A549 (cell line): ENCODE measurements around the gene RPTOR. TPM values are rescaled to one million over a fixed set of nuclear protein-coding genes. Genes with fewer than 3 reads are reported as not detected.

Experiments used
- ATAC-seq, 2 experiments: fragments of 200-7000 bp in 1 of 2; fragments of >200 bp in 1 of 2; cut with Nextera tagmentation in 1 of 2; cut with Tn5 transposase in 1 of 2; 3 replicates each; pipeline versions ENCODE4 v1.8.0 to v1.9.1; 2018 to 2020; ENCODE audit warnings: mild to moderate bottlenecking in 1 of 2, moderate library complexity in 1 of 2
- CTCF ChIA-PET: fragments of 300-600 bp; sonication (Branson Sonifier 250); formaldehyde crosslinking; extraction: SDS; loops from one replicate; lab custom pipeline; 2021; ENCODE audit warnings: antibody characterized with exemption, inconsistent platforms; lab: Yijun Ruan, JAX
- POLR2A ChIA-PET: fragments of 350-600 bp; formaldehyde crosslinking; extraction: SDS; loops from one replicate; lab custom pipeline; 2021; ENCODE audit warnings: antibody characterized with exemption, inconsistent platforms; lab: Yijun Ruan, JAX
- DNase-seq, 2 experiments: peaks; one replicate each; pipeline versions ENCODE4 v3.0.0 to v3.0.0-alpha.2; 2011 to 2016; ENCODE audit warnings: low read depth in 1 of 2, low spot score in 1 of 2
- FAIRE-seq: peaks from 2 replicates; lab custom pipeline; 2011; peaks lifted over from hg19 to GRCh38; lab: Jason Lieb, UNC
- H3K27ac ChIP-seq, 2 experiments: fragments of >200 bp; sonication (Bioruptor Twin); formaldehyde crosslinking; 3 replicates each; pipeline ENCODE4 v1.5.1; 2016 to 2017
- H3K4me1 ChIP-seq: fragments of >200 bp; sonication (Bioruptor Twin); formaldehyde crosslinking; 3 replicates; pipeline ENCODE4 v1.6.1; 2016
- H3K4me2 ChIP-seq: fragments of >200 bp; sonication (Bioruptor Twin); formaldehyde crosslinking; 3 replicates; pipeline ENCODE4 v1.6.1; 2016
- H3K4me3 ChIP-seq: fragments of >200 bp; sonication (Bioruptor Twin); formaldehyde crosslinking; 3 replicates; pipeline ENCODE4 v1.5.1; 2016
- H3K9me3 ChIP-seq: fragments of >200 bp; sonication (Bioruptor Twin); formaldehyde crosslinking; 3 replicates; pipeline ENCODE4 v1.6.1; 2016
- CEBPB ChIP-seq, 2 experiments: fragments of >200 bp in 1 of 2; sonication (Bioruptor Twin) in 1 of 2; formaldehyde crosslinking in 1 of 2; IDR thresholded peaks; 2 replicates each; pipeline ENCODE4 v1.6.1; 2012 to 2016
- CTCF ChIP-seq: fragments of >200 bp; sonication (Bioruptor Twin); formaldehyde crosslinking; IDR thresholded peaks from 3 replicates; pipeline ENCODE4 v1.5.1; 2016
- EHF ChIP-seq: fragments of 250-450 bp; sonication (Bioruptor Pico); IDR thresholded peaks from 2 replicates; pipeline ENCODE4 v1.5.0; 2020; ENCODE audit warnings: mild to moderate bottlenecking
- EHMT2 ChIP-seq: fragments of 200-600 bp; sonication (generic); IDR thresholded peaks from 2 replicates; pipeline ENCODE4 v1.6.1; 2016; ENCODE audit warnings: antibody characterized with exemption, low read depth, mild to moderate bottlenecking, moderate library complexity
- EP300 ChIP-seq, 2 experiments: fragments of >200 bp; sonication (Bioruptor Twin); formaldehyde crosslinking; IDR thresholded peaks; 2 replicates in 1 of 2; 3 replicates in 1 of 2; pipeline ENCODE4 v1.6.1; 2016 to 2017
- FOXS1 ChIP-seq: fragments of 250-450 bp; sonication (Bioruptor Pico); IDR thresholded peaks from 2 replicates; pipeline ENCODE4 v1.5.0; 2020; ENCODE audit warnings: mild to moderate bottlenecking, moderate library complexity
- GATA3 ChIP-seq: IDR thresholded peaks from 2 replicates; pipeline ENCODE4 v1.6.1; 2012; ENCODE audit warnings: borderline replicate concordance
- HDAC2 ChIP-seq: fragments of 200-600 bp; sonication (generic); IDR thresholded peaks from 2 replicates; pipeline ENCODE4 v1.6.1; 2016
- HEYL ChIP-seq: fragments of 250-450 bp; sonication (Bioruptor Pico); IDR thresholded peaks from 2 replicates; pipeline ENCODE4 v1.8.0; 2021; ENCODE audit warnings: mild to moderate bottlenecking, moderate library complexity
- HOXB5 ChIP-seq: fragments of 250-450 bp; sonication (Bioruptor Pico); IDR thresholded peaks from 2 replicates; pipeline ENCODE4 v1.5.0; 2020; ENCODE audit warnings: mild to moderate bottlenecking, moderate library complexity
- KDM5A ChIP-seq: fragments of 200-600 bp; sonication (generic); IDR thresholded peaks from 2 replicates; pipeline ENCODE4 v1.6.1; 2016; ENCODE audit warnings: antibody characterized with exemption, mild to moderate bottlenecking
- NPAS2 ChIP-seq: fragments of 250-450 bp; sonication (Bioruptor Pico); IDR thresholded peaks from 2 replicates; pipeline ENCODE4 v1.8.0; 2022; ENCODE audit warnings: mild to moderate bottlenecking, moderate library complexity, borderline replicate concordance
- NR3C1 ChIP-seq: fragments of >200 bp; sonication (Bioruptor Twin); formaldehyde crosslinking; IDR thresholded peaks from 3 replicates; pipeline ENCODE4 v1.6.1; 2017
- POLR2A ChIP-seq: IDR thresholded peaks from 2 replicates; pipeline ENCODE4 v1.6.1; 2012; ENCODE audit warnings: mild to moderate bottlenecking, low read length
- POLR2AphosphoS2 ChIP-seq: conservative IDR thresholded peaks from 2 replicates; pipeline ENCODE4 v1.6.1; 2012; ENCODE audit warnings: low read length, improper control_type of control experiment, inconsistent platforms
- RARB ChIP-seq: fragments of 250-450 bp; sonication (Bioruptor Pico); IDR thresholded peaks from 2 replicates; pipeline ENCODE4 v1.8.0; 2021; ENCODE audit warnings: mild to moderate bottlenecking, moderate library complexity
- RFX5 ChIP-seq: fragments of 450-650 bp; IDR thresholded peaks from 2 replicates; pipeline ENCODE4 v1.7.1; 2014; ENCODE audit warnings: antibody characterized with exemption, mild to moderate bottlenecking, moderate library complexity
- SMC3 ChIP-seq: fragments of >200 bp; sonication (Bioruptor Twin); formaldehyde crosslinking; IDR thresholded peaks from 3 replicates; pipeline ENCODE4 v1.6.1; 2018; ENCODE audit warnings: inconsistent platforms
- SREBF2 ChIP-seq: fragments of 450-650 bp; IDR thresholded peaks from 2 replicates; pipeline ENCODE4 v1.6.1; 2014; ENCODE audit warnings: mild to moderate bottlenecking, moderate library complexity
- TP53 ChIP-seq: fragments of 250-450 bp; sonication (Bioruptor Pico); IDR thresholded peaks from 2 replicates; pipeline ENCODE4 v1.5.0; 2021; ENCODE audit warnings: mild to moderate bottlenecking, moderate library complexity
- ZC3H11A ChIP-seq: fragments of 450-650 bp; IDR thresholded peaks from 2 replicates; pipeline ENCODE4 v1.6.1; 2014; ENCODE audit warnings: antibody characterized with exemption, mild to moderate bottlenecking
- ZFP36 ChIP-seq: fragments of 450-650 bp; IDR thresholded peaks from 2 replicates; pipeline ENCODE4 v1.6.1; 2014; ENCODE audit warnings: borderline replicate concordance; ENCODE audit not compliant: partially characterized antibody
- WGBS: methylation state at CpG from one replicate; pipeline ENCODE4 v1.1.6; 2017; ENCODE audit errors: missing lambda C conversion rate; 5-methylcytosine and 5-hydroxymethylcytosine counted together
- polyA plus RNA-seq, 4 experiments: library from polyadenylated mRNA; depleted of rRNA in 3 of 4; stranded (reverse); fragments of >200 nt; fragmentation: RNase III in 1 of 4; extraction: RNeasy Plus Mini Kit Qiagen cat#74134 plus additional on column Dnase treatment in 1 of 4; gene quantifications; 2 replicates in 3 of 4; 3 replicates in 1 of 4; pipeline ENCODE4 v1.2.3, GENCODE V29; 2011 to 2017
- TF ChIP-seq, protein P1 (sequence below): fragments of >200 bp; sonication (Bioruptor Twin); formaldehyde crosslinking; IDR thresholded peaks from 3 replicates; pipeline ENCODE4 v1.6.1; 2016

RPTOR gene
- polyA plus RNA-seq, 2 of the 4 experiments (the other 2 are of a cell fraction), result 10.8 to 27.1 TPM

- no peak for FAIRE-seq
- Histone ChIP-seq H3K4me3 (no peak overlapping the region), H3K9me3 (no peaks in the 10 kb centered on the region), H3K27ac (no peak overlapping the region), H3K4me2 (no peak overlapping the region), H3K4me1 (no peaks in the 10 kb centered on the region)
- ATAC-seq, result no peak
- TF ChIP-seq HOXB5 (CRISPR knock-in tag) (no peak), EHF (no peak), SREBF2 (no peak), SMC3 (no peak), CTCF (no peak), ZFP36 (no peak), NPAS2 (CRISPR knock-in tag) (no peak), POLR2AphosphoS2 (no peak), RFX5 (no peak), GATA3 (no peak), HEYL (no peak), ZC3H11A (no peak), HDAC2 (no peak), POLR2A (no peak)
- POLR2A ChIA-PET, result no interaction called here
- 72% methylated on average over 19 of the region's 21 CpGs for WGBS
- CTCF ChIA-PET, result interaction anchor here (1.2 to 1.7 kb wide), 3 partner anchors 15 to 109 kb away, joined by 3 to 6 read pairs (median 4); no protein-coding TSS in a partner anchor
- no peak for DNase-seq
These were observed 369.5 kb downstream of the RPTOR start for GRCh38 chr17:80913928-80914821.

DNA sequence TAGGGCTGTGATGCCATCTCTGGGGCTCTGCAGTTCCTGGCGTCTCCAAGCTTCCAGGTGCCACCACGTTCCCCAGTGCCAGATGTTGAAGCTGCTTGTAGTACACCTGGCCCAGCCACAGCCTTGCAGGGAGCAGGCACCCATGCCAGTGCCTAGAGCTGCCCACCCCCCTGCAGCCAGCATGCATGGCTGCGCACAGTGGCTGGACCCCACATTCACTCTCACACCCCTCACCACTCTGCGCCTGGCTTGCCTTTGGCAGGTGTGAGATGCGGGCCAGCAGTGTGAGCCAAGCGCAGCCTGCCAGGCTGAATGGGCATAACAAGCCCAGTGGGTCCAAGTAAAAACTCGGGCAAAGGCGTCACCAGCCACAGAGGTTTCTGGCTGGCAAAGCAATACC lies 371.6 kb downstream of the RPTOR start:
- 96% methylated on average over 8 of the region's 8 CpGs for WGBS
- DNase-seq (no peak), ATAC-seq (no peak), FAIRE-seq (no peak)
- CTCF ChIA-PET, result interaction anchor here (0.6 to 1.3 kb wide), 5 partner anchors 9 to 1208 kb away, joined by 3 read pairs; no protein-coding TSS in a partner anchor
- no peak overlapping the region for H3K4me3 ChIP-seq
- no peak for TF ChIP-seq ZFP36
- no peak for TF ChIP-seq EP300 (IDR thresholded peaks at IDR 0.05)
- no peak for TF ChIP-seq FOXS1 (CRISPR knock-in tag)
- TF ChIP-seq RARB (CRISPR knock-in tag), result no peak
- no peak overlapping the region for H3K4me2 ChIP-seq
- H3K4me1 ChIP-seq, result no peaks in the 10 kb centered on the region
- POLR2A ChIA-PET, result no interaction called here
- H3K27ac ChIP-seq, result no peak overlapping the region
- H3K9me3 ChIP-seq, result no peaks in the 10 kb centered on the region

DNA sequence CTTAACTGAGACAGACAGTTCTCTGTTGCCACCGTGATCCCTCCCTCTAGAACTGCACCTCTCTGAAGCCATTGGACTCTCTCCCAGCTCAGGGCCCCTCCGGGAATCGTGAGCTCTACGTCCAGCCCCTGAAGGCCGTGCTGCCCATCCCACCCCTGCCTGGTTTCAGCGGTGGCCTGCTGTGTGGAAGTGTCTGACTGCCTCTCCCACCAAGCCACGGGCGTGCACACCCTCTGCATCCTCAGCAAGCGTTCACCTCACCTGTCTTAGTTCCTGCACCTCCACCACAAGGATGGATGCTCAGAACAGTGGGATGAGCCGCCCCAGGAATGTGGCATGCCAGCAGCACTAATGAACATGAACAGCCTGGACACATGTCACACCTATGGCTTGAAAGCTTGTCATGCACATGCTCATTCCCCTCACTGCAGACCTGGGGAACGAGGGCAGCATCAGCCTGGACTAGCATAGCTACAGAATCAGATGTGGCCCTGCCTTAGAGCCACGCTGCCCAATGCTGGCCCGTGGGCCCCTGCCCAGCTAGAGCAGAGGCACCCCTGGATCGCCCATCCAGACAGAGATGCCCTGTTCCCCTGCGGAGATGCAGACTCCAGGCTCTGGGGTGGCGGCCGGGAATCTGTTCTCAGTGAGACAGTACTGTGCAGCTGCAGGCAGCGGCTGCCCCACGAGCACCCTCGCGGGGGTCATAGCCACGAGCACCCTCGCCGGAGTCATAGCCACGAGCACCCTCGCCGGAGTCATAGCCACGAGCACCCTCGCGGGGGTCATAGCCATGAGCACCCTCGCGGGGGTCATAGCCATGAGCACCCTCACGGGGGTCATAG lies 373.3 kb downstream of the RPTOR start:
- Histone ChIP-seq H3K4me3 (no peak overlapping the region), H3K27ac (no peak overlapping the region), H3K4me2 (no peak overlapping the region), H3K4me1 (no peaks in the 10 kb centered on the region), H3K9me3 (no peaks in the 10 kb centered on the region)
- ChIA-PET CTCF (interaction anchor here (1.0 to 1.8 kb wide), 3 partner anchors 9 to 18 kb away, joined by 4 to 6 read pairs (median 5); no protein-coding TSS in a partner anchor), POLR2A (no interaction called here)
- FAIRE-seq, result no peak
- TF ChIP-seq EHMT2, result no peak
- no peak for TF ChIP-seq KDM5A
- TF ChIP-seq, protein P1, sequence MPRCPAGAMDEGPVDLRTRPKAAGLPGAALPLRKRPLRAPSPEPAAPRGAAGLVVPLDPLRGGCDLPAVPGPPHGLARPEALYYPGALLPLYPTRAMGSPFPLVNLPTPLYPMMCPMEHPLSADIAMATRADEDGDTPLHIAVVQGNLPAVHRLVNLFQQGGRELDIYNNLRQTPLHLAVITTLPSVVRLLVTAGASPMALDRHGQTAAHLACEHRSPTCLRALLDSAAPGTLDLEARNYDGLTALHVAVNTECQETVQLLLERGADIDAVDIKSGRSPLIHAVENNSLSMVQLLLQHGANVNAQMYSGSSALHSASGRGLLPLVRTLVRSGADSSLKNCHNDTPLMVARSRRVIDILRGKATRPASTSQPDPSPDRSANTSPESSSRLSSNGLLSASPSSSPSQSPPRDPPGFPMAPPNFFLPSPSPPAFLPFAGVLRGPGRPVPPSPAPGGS, result no peak
- TF ChIP-seq CEBPB (IDR thresholded peaks at IDR 0.05), result no peak
- TF ChIP-seq NR3C1, result no peak
- TF ChIP-seq TP53 (CRISPR knock-in tag), result no peak
- no peak for ATAC-seq
- WGBS, result 94% methylated on average over 17 of the region's 33 CpGs
- no peak for DNase-seq
